ENCODE data around the gene RAB41. TPM values are rescaled to one million over a fixed set of nuclear protein-coding genes. Genes with fewer than 3 reads are reported as not detected.

The RAB41 gene
- total and polyA plus RNA-seq, 2 of the 13 experiments (the other 11 are each of a cell fraction or from before 2014, with no cell fraction given), result not detected

GRCh38 chrX:70289793-70290770, 8.1 kb downstream of the RAB41 start, which contains the start of the genes KIF4A and PDZD11 (continued):
- TF ChIP-seq DMTF1 (CRISPR knock-in tag; IDR thresholded peaks at IDR 0.05) (no peak), ZSCAN29 (CRISPR knock-in tag; conservative IDR thresholded peaks at IDR 0.05) (no peak), MIER3 (CRISPR knock-in tag; IDR thresholded peaks at IDR 0.05; ENCODE audit: borderline replicate concordance) (no peak), ZNF572 (CRISPR knock-in tag; IDR thresholded peaks at IDR 0.05) (no peak), NFYC (CRISPR knock-in tag; IDR thresholded peaks at IDR 0.05) (peak; percentile 82), ZNF546 (CRISPR knock-in tag; conservative IDR thresholded peaks at IDR 0.05) (no peak), HOMEZ (CRISPR knock-in tag; IDR thresholded peaks at IDR 0.05; ENCODE audit: low read depth) (no peak), AKNA (CRISPR knock-in tag; IDR thresholded peaks at IDR 0.05; ENCODE audit: borderline replicate concordance) (no peak), MAF1 (CRISPR knock-in tag; IDR thresholded peaks at IDR 0.05; ENCODE audit: borderline replicate concordance) (no peak), HOXA5 (CRISPR knock-in tag; IDR thresholded peaks at IDR 0.05) (no peak), SMAD3 (CRISPR knock-in tag; IDR thresholded peaks at IDR 0.05) (no peak), SPEN (CRISPR knock-in tag; IDR thresholded peaks at IDR 0.05; ENCODE audit: low read depth) (peak; percentile 35; the same call in 1 of the 2 replicates), SRSF4 (IDR thresholded peaks at IDR 0.05; ENCODE audit: low read depth, low read length, poor library complexity, severe bottlenecking) (no peak), ATF7 (IDR thresholded peaks at IDR 0.05) (no peak), ATF7 (CRISPR knock-in tag; IDR thresholded peaks at IDR 0.05) (no peak), HMG20B (CRISPR knock-in tag; conservative IDR thresholded peaks at IDR 0.05) (no peak)
